ENCODE measurements around the gene ELMO1.

ELMO1 gene

GRCh38 chr7:37344886-37345579 is 103.6 kb downstream of the ELMO1 start:
- no peak for DNase-seq (ENCODE audit: low read depth)

DNA sequence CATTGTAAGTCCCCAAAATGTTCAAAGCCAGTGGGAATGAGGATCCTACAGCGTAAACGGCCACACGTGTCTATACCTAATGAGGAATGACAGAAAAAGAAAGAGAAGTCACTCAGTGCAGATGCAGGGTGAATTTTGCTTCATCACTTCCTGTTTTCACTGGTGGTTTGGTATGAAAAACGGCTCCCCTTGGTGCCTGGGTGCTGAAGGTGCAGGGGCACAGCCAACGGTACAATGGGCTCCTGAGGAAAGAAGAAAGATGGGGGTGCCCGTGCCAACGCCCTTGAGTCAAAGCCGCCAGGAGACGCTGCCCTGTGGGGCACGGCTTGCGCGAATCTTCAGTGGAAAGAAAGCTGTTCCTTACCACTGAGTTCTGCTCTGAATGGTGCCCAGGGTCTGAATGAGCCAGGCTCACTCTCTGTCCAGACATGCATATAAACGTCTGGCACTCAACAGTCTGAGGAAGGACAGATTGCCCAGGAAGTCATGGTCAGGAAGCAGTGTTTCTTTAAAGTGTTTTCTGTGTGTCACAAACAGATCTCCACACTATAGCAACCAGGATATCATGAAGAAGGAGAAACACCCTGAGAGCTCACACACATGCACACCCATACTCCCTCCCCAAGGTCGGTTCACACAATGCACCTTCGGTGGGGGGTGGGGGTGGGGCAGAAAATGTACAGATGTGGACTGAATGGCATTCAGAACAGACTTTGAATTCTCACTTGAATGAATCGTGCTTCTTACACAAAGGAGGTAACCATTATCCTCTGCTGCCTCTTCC is 105.8 kb downstream of the ELMO1 start:
- DNase-seq (ENCODE audit: low read depth): peak; percentile 50

GRCh38 chr7:37342176-37342687 is 106.4 kb downstream of the ELMO1 start:
- no peak for DNase-seq (ENCODE audit: low read depth)

- no peak for DNase-seq (ENCODE audit: low read depth)
These were observed 107.5 kb downstream of the ELMO1 start for GRCh38 chr7:37341033-37341630.

GRCh38 chr7:37338966-37339365 is 109.7 kb downstream of the ELMO1 start:
- DNase-seq (ENCODE audit: low read depth): no peak

DNA sequence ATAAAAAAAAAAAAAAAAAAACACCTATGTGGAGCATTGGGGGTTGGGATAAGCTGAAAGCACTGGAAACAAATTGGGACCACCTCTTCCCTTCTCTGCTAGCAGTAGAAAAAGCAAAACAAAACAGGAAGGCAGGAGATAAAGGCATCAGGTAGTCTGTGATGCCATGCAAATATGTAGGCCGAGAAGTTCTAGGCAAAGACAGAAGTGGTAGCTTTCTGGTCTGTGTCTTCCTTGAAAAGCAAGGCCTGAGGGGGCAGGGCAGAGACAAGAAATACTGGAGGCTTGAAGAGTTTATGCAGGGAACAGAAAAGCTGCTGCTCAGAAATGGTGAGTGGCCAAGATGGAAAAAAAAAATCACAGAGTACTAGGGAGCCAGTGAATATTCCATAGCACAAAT is 111.1 kb downstream of the ELMO1 start:
- DNase-seq (ENCODE audit: low read depth): no peak

- DNase-seq (ENCODE audit: low read depth): no peak
These were observed 112.4 kb downstream of the ELMO1 start for GRCh38 chr7:37336259-37336658.

- no peak for DNase-seq (ENCODE audit: low read depth)
These were observed 115.6 kb downstream of the ELMO1 start for GRCh38 chr7:37333075-37333474.

GRCh38 chr7:37332243-37333016 is 116.2 kb downstream of the ELMO1 start:
- no peak for DNase-seq (ENCODE audit: low read depth)

- DNase-seq (ENCODE audit: low read depth): no peak
These were observed 117.9 kb downstream of the ELMO1 start for GRCh38 chr7:37330775-37331174.

GRCh38 chr7:37329940-37330339 is 118.7 kb downstream of the ELMO1 start:
- DNase-seq (ENCODE audit: low read depth): no peak

DNA sequence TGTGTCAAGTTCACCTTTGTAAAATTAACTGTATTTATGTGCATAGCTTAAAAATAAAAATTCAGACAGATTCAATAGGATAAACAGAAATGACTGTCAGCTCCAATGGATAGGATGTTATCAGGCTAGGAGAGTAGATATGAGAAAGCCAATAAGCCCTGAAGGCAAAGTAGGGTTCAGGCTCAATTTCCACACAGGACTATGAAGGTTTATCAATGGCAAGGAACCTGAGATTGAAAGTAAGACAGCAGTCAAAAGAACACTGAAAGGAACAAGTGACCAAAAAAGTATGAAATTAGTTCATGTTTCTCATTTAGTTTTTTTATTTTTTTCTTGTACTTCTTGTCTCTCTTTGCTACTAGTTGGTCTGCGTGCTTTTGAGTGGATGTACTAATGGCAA is 121.4 kb downstream of the ELMO1 start:
- no peak for DNase-seq (ENCODE audit: low read depth)

- no peak for DNase-seq (ENCODE audit: low read depth)
These were observed 124.7 kb downstream of the ELMO1 start for GRCh38 chr7:37323966-37324365.

DNA sequence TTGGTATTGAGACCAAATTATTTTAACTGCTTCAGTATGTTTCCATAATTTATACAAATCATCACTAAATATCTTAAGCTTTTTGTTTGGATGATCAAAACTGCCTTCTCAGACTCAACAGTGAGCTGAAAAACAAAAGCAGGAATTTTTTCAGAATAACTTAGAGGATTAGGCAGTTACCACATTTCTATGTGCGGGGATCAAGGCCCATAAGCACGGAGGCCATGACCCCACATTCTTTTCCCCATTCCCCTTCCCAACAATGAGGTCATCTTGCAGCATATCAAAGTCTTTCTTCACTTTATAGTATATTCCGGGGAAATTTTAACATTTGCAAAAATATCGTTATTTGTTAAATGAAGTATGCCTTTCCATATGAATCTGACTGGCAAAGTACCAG is 125.8 kb downstream of the ELMO1 start:
- no peak for DNase-seq (ENCODE audit: low read depth)

- DNase-seq (ENCODE audit: low read depth): no peak
These were observed 127.7 kb downstream of the ELMO1 start for GRCh38 chr7:37320848-37321468.

- no peak for DNase-seq (ENCODE audit: low read depth)
These were observed 128.4 kb downstream of the ELMO1 start for GRCh38 chr7:37320140-37320847.

GRCh38 chr7:37318541-37318940 is 130.1 kb downstream of the ELMO1 start:
- DNase-seq (ENCODE audit: low read depth): no peak

- DNase-seq (ENCODE audit: low read depth): no peak
These were observed 132.6 kb downstream of the ELMO1 start for GRCh38 chr7:37315772-37316715.

- DNase-seq (ENCODE audit: low read depth): no peak
These were observed 136.1 kb downstream of the ELMO1 start for GRCh38 chr7:37312608-37313007.

- DNase-seq (ENCODE audit: low read depth): no peak
These were observed 137.3 kb downstream of the ELMO1 start for GRCh38 chr7:37311355-37311754.

All from stimulated activated CD8-positive, alpha-beta memory T cell treated with anti-CD3 and anti-CD28 coated beads, Interleukin-12 subunit alpha, Interleukin-12 subunit beta, amount 100 ng/mL, for 1 hour (primary cell).